Measurements from ENCODE around the gene GPC6. TPM values are rescaled to one million over a fixed set of nuclear protein-coding genes. Genes with fewer than 3 reads are reported as not detected.

GPC6 gene
- polyA plus RNA-seq, 1 of the 3 experiments (the other 2 are of a cell fraction), result 6.7 TPM

- H3F3A ChIP-seq (replicated peaks; ENCODE audit: insufficient read depth), result peaks cover 14% of the 10 kb centered on the region
- H3K9me3 ChIP-seq, result no peaks in the 10 kb centered on the region
- 0 out of 2 replicates have a peak overlapping the region, but pooled peaks have one; percentile 79 for H2AFZ ChIP-seq (ENCODE audit: low read depth)
- peak overlapping the region; percentile 61; the same call in 1 of the 2 replicates for H3K4me2 ChIP-seq
- no peaks in the 10 kb centered on the region for H3K9me2 ChIP-seq
- no peaks in the 10 kb centered on the region for H3K36me3 ChIP-seq (replicated peaks in 1 of 2; ENCODE audit: control insufficient read depth in 1 of 2, insufficient read depth in 2 of 2, low read length in 1 of 2)
- peaks cover 0 to 42% of the 10 kb centered on the region in 2 experiments; a peak in 3 of 4 replicates for H3K4me1 ChIP-seq (ENCODE audit: control insufficient read depth in 1 of 2, insufficient read depth in 2 of 2, low read depth in 1 of 2, low read length in 1 of 2)
- peak overlapping the region; percentile 58; the same call in 1 of the 2 replicates for H3K9ac ChIP-seq
- no peak for TF ChIP-seq REST (IDR thresholded peaks at IDR 0.05; ENCODE audit: low read depth, low read length)
- no peak for TF ChIP-seq YY1 (IDR thresholded peaks at IDR 0.05; ENCODE audit: low read depth)
- no peak for TF ChIP-seq TAF1 (IDR thresholded peaks at IDR 0.05; ENCODE audit: borderline replicate concordance, low read depth, low read length)
- TF ChIP-seq MEF2A (IDR thresholded peaks at IDR 0.05; ENCODE audit: borderline replicate concordance, low read depth), result no peak
- no peak for TF ChIP-seq SMC3 (IDR thresholded peaks at IDR 0.05; ENCODE audit: low read depth, low read length)
- TF ChIP-seq RCOR1 (IDR thresholded peaks at IDR 0.05; ENCODE audit: low read length), result no peak
- no peak for TF ChIP-seq FOXJ3 (CRISPR knock-in tag; IDR thresholded peaks at IDR 0.05)
- no peak for TF ChIP-seq FOXM1 (IDR thresholded peaks at IDR 0.05; ENCODE audit: low read depth)
- TF ChIP-seq GABPA (IDR thresholded peaks at IDR 0.05; ENCODE audit: low read depth), result no peak
- no peak for TF ChIP-seq MXI1 (IDR thresholded peaks at IDR 0.05; ENCODE audit: low read depth, low read length)
- TF ChIP-seq FOSL2 (IDR thresholded peaks at IDR 0.05; ENCODE audit: borderline replicate concordance, low read depth), result no peak
- no peak for TF ChIP-seq NFIC (IDR thresholded peaks at IDR 0.05; ENCODE audit: borderline replicate concordance)
- TF ChIP-seq POLR2AphosphoS5 (IDR thresholded peaks at IDR 0.05; ENCODE audit: low read depth, low read length), result no peak
- no peak for TF ChIP-seq CTCF (IDR thresholded peaks at IDR 0.05)
- H3K27me3 ChIP-seq (ENCODE audit: insufficient read depth), result no peaks in the 10 kb centered on the region
- H3K4me3 ChIP-seq (ENCODE audit: low read depth in 2 of 2, low read length in 1 of 2), result no peak overlapping the region
- H3K27ac ChIP-seq (ENCODE audit: low read depth in 2 of 2, low read length in 1 of 2), result peak overlapping the region in 1 of 2 experiments; percentile 82; a peak in 2 of 4 replicates
- H3K79me2 ChIP-seq (ENCODE audit: insufficient read depth), result no peaks in the 10 kb centered on the region
- ChIA-PET CTCF (interaction anchor here (1.4 kb wide), 1 partner anchor 12 kb away, joined by 3 read pairs; no protein-coding TSS in a partner anchor), POLR2A (no interaction called here)
- DNase-seq, result no peak
- 90% methylated on average over 4 of the region's 4 CpGs for WGBS (ENCODE audit: low lambda C conversion rate)
- H4K20me1 ChIP-seq (ENCODE audit: insufficient read depth), result no peaks in the 10 kb centered on the region
Measured at GRCh38 chr13:93775027-93775426, 548.4 kb downstream of the GPC6 start.
